Right atrium auricular region (tissue), 2 donors: ENCODE results near the gene PARD3B. TPM values are rescaled to one million over a fixed set of nuclear protein-coding genes. Genes with fewer than 3 reads are reported as not detected.

Source experiments
- DNase-seq: peaks from one replicate; pipeline ENCODE4 v3.0.0-alpha.2; 2019; ENCODE audit warnings: low spot score
- H3K27ac ChIP-seq, 2 donors: fragments of 200-600 bp; sonication (generic); 1 replicate in 1 of 2; 2 replicates in 1 of 2; pipeline ENCODE4 v1.5.1; 2016 to 2019
- H3K27me3 ChIP-seq, 2 donors: fragments of 200-600 bp; sonication (generic); one replicate each; pipeline versions ENCODE4 v1.5.1 to v1.6.0; 2017 to 2019
- H3K36me3 ChIP-seq: fragments of 200-600 bp; sonication (generic); one replicate; pipeline ENCODE4 v1.5.1; 2016
- H3K4me1 ChIP-seq, 2 donors: fragments of 200-600 bp; sonication (generic); one replicate each; pipeline versions ENCODE4 v1.5.1 to v1.6.0; 2017 to 2019
- H3K4me3 ChIP-seq, 2 donors: fragments of 200-600 bp; sonication (generic); 1 replicate in 1 of 2; 2 replicates in 1 of 2; pipeline ENCODE4 v1.5.1; 2017 to 2019; ENCODE audit warnings: mild to moderate bottlenecking in 1 of 2, moderate library complexity in 1 of 2
- H3K9me3 ChIP-seq, 2 donors: fragments of 200-600 bp; sonication (generic); one replicate each; pipeline ENCODE4 v1.5.1; 2019
- total RNA-seq, 2 donors: library from RNA; depleted of rRNA; stranded (reverse); fragments of >200 nt; gene quantifications; one replicate each; pipeline ENCODE4 v1.1.0, GENCODE V29; 2016
- TF ChIP-seq, protein P1 (sequence below), 2 donors: fragments of 200-600 bp; sonication (generic); IDR thresholded peaks; one replicate each; pipeline ENCODE4 v1.5.1; 2019; ENCODE audit warnings: antibody characterized with exemption in 2 of 2

Gene PARD3B
- total RNA-seq, 2 donors from 2014 or later, result 7.4 to 12.2 TPM

DNA sequence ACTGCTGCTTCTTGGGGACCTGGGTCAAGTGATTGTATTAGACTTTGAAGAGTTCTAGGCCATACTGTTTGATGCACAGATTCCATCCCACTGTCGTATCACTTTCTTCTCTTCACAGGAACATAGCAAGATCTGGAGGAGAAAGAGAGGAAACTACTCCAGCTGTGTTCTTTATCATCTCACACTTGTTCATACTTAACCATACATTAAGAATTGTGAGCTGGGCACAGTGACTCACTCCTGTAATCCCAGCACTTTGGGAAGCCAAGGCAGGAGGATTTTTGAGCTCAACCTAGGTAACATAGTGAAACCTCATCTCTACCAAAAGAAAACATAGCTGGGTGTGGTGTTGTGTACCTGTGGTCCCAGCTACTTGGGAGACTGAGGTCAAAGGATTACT lies 111.7 kb downstream of the PARD3B start:
- H3K9me3 ChIP-seq, result peaks cover 0 to 2% of the 10 kb centered on the region in 2 donors
- no peaks in the 10 kb centered on the region for H3K27me3 ChIP-seq
- TF ChIP-seq, protein P1, sequence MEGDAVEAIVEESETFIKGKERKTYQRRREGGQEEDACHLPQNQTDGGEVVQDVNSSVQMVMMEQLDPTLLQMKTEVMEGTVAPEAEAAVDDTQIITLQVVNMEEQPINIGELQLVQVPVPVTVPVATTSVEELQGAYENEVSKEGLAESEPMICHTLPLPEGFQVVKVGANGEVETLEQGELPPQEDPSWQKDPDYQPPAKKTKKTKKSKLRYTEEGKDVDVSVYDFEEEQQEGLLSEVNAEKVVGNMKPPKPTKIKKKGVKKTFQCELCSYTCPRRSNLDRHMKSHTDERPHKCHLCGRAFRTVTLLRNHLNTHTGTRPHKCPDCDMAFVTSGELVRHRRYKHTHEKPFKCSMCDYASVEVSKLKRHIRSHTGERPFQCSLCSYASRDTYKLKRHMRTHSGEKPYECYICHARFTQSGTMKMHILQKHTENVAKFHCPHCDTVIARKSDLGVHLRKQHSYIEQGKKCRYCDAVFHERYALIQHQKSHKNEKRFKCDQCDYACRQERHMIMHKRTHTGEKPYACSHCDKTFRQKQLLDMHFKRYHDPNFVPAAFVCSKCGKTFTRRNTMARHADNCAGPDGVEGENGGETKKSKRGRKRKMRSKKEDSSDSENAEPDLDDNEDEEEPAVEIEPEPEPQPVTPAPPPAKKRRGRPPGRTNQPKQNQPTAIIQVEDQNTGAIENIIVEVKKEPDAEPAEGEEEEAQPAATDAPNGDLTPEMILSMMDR (IDR thresholded peaks at IDR 0.05), result no peak
- H3K4me1 ChIP-seq, result peaks cover 0 to 4% of the 10 kb centered on the region in 2 donors
- no peak overlapping the region for H3K4me3 ChIP-seq
- no peak overlapping the region for H3K27ac ChIP-seq
- no peak for DNase-seq
- H3K36me3 ChIP-seq, result no peaks in the 10 kb centered on the region

GRCh38 chr2:204662956-204663355 lies 117.7 kb downstream of the PARD3B start:
- TF ChIP-seq, protein P1 (IDR thresholded peaks at IDR 0.05), result no peak

DNA sequence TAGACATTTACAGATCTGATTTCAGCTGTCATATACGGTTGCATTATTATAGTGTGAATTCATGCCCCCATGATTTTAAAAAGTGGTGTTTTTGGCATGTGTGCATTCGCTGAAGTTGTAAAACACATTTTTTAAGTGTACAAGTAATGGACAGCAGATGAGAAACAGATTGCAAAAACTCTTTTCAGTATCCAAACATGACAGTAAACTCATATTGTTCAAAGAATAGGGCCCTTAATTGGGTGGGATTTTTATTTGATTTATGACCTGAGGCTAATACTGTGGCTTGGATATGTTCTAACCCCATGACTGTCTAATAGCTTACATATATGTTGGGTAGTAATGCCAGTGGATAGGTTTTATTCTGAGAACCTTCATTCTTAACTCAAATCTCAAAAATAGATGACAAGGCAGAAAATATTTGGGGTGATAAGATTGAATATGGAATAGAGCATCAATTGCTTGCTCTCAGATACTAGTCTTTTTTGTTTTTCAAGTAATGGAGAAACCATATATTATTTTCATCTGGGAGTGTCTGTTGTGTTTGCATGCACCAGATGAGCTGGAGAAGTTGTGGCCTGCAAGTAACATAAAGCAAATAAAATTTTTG lies 118.6 kb downstream of the PARD3B start:
- Histone ChIP-seq H3K36me3 (no peaks in the 10 kb centered on the region), H3K4me3 (no peak overlapping the region), H3K9me3 (no peaks in the 10 kb centered on the region), H3K27ac (no peak overlapping the region), H3K27me3 (no peaks in the 10 kb centered on the region), H3K4me1 (peaks cover 0 to 15% of the 10 kb centered on the region in 2 donors)
- TF ChIP-seq, protein P1 (IDR thresholded peaks at IDR 0.05), result no peak
- DNase-seq, result no peak

More at GRCh38 chr2:204662956-204663355, 117.7 kb downstream of the PARD3B start:
- H3K27me3 ChIP-seq, result no peaks in the 10 kb centered on the region
- no peak overlapping the region for H3K27ac ChIP-seq
- peaks cover 0 to 15% of the 10 kb centered on the region in 2 donors for H3K4me1 ChIP-seq
- no peaks in the 10 kb centered on the region for H3K9me3 ChIP-seq
- no peak for DNase-seq
- no peaks in the 10 kb centered on the region for H3K36me3 ChIP-seq
- H3K4me3 ChIP-seq, result no peak overlapping the region

DNA sequence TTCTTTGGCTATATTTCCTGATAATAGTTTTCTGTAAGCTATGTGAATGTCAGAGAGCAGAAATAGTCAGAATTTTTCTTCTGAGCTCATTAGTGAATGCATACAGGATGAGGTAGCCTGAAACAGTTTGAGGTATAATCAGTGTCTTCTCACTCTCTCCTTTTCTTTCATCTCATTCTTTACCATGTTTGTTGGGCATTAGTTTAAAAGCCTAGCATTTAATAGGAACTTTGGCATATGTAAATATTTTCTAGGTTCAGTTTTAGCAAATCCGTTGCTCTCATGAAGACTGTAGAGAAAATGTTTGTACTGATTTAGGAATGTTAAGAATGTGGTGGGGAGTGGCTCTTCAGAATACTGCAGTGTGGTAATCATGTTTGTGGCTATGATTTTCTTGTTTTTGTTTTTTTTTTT lies 119.4 kb downstream of the PARD3B start:
- no peak for DNase-seq
- Histone ChIP-seq H3K9me3 (no peaks in the 10 kb centered on the region), H3K36me3 (no peaks in the 10 kb centered on the region), H3K27ac (no peak overlapping the region), H3K27me3 (no peaks in the 10 kb centered on the region), H3K4me1 (peaks cover 0 to 15% of the 10 kb centered on the region in 2 donors), H3K4me3 (no peak overlapping the region)
- TF ChIP-seq, protein P1 (IDR thresholded peaks at IDR 0.05), result no peak

DNA sequence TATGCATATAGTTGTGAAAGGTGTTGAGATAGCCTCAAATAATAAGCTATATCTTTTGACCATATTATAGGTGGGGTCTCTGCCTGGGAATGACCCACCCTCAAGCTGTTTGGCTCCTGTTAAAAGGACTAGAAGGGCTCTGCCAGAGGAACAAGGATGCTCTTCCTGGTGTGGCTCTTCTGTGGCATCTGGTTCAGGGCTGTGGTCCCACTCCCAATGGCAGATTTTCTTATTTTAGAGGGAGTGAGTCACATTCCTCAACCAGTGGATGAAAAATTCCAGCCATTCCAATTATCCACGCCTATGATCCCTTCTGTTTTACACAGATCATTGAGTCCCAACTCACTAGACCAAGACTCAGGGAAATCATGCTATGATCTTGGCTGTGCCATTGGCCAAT lies 119.9 kb downstream of the PARD3B start:
- no peak for DNase-seq
- no peak overlapping the region for H3K4me3 ChIP-seq
- TF ChIP-seq, protein P1 (IDR thresholded peaks at IDR 0.05), result no peak
- no peaks in the 10 kb centered on the region for H3K27me3 ChIP-seq
- H3K4me1 ChIP-seq, result peaks cover 0 to 18% of the 10 kb centered on the region in 2 donors
- no peaks in the 10 kb centered on the region for H3K9me3 ChIP-seq
- H3K36me3 ChIP-seq, result no peaks in the 10 kb centered on the region
- no peak overlapping the region for H3K27ac ChIP-seq

- TF ChIP-seq, protein P1 (IDR thresholded peaks at IDR 0.05), result no peak
- H3K4me3 ChIP-seq, result no peak overlapping the region
- H3K36me3 ChIP-seq, result no peaks in the 10 kb centered on the region
- peaks cover 0 to 22% of the 10 kb centered on the region in 2 donors for H3K4me1 ChIP-seq
- DNase-seq, result no peak
- no peaks in the 10 kb centered on the region for H3K9me3 ChIP-seq
- no peaks in the 10 kb centered on the region for H3K27me3 ChIP-seq
- H3K27ac ChIP-seq, result no peak overlapping the region
Observed at GRCh38 chr2:204665771-204666170, 120.5 kb downstream of the PARD3B start.
